Measurements from ENCODE around the gene ABCA13.
"Not testable (repeated sequence)": the region's sequence is repeated elsewhere in the genome, so short reads cannot be mapped to it uniquely, and the experiment has no call there.

The ABCA13 gene, protein sequence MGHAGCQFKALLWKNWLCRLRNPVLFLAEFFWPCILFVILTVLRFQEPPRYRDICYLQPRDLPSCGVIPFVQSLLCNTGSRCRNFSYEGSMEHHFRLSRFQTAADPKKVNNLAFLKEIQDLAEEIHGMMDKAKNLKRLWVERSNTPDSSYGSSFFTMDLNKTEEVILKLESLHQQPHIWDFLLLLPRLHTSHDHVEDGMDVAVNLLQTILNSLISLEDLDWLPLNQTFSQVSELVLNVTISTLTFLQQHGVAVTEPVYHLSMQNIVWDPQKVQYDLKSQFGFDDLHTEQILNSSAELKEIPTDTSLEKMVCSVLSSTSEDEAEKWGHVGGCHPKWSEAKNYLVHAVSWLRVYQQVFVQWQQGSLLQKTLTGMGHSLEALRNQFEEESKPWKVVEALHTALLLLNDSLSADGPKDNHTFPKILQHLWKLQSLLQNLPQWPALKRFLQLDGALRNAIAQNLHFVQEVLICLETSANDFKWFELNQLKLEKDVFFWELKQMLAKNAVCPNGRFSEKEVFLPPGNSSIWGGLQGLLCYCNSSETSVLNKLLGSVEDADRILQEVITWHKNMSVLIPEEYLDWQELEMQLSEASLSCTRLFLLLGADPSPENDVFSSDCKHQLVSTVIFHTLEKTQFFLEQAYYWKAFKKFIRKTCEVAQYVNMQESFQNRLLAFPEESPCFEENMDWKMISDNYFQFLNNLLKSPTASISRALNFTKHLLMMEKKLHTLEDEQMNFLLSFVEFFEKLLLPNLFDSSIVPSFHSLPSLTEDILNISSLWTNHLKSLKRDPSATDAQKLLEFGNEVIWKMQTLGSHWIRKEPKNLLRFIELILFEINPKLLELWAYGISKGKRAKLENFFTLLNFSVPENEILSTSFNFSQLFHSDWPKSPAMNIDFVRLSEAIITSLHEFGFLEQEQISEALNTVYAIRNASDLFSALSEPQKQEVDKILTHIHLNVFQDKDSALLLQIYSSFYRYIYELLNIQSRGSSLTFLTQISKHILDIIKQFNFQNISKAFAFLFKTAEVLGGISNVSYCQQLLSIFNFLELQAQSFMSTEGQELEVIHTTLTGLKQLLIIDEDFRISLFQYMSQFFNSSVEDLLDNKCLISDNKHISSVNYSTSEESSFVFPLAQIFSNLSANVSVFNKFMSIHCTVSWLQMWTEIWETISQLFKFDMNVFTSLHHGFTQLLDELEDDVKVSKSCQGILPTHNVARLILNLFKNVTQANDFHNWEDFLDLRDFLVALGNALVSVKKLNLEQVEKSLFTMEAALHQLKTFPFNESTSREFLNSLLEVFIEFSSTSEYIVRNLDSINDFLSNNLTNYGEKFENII (N-terminal part only)

DNA sequence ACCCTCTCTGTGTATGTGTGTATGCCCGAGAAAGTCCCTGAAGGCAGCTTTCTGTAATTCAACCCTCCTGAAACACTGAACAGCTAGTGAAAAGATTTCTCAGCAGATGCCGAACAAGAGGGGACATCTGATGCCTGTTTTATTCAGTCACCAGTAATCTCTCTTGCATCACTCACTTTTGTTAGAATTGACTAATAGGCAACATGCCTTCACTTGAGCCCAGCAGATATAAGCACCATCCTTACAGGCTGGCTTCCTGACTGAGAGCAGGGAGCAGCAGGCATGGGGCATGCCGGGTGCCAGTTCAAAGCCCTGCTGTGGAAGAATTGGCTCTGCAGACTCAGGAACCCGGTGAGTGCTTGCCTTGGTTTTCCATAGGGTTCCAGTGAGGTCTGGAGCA, at the start of gene ABCA13:
Gene ABCA13 (plus strand): TSS at position 257 of the 400 bp plus-strand sequence. CDS start 26 bp downstream, at position 283.
- DNase-seq (ENCODE audit: low read depth, low spot score), result peak; percentile 49
- peak within 1 kb of the TSS; percentile 62 for H3K27ac ChIP-seq

DNA sequence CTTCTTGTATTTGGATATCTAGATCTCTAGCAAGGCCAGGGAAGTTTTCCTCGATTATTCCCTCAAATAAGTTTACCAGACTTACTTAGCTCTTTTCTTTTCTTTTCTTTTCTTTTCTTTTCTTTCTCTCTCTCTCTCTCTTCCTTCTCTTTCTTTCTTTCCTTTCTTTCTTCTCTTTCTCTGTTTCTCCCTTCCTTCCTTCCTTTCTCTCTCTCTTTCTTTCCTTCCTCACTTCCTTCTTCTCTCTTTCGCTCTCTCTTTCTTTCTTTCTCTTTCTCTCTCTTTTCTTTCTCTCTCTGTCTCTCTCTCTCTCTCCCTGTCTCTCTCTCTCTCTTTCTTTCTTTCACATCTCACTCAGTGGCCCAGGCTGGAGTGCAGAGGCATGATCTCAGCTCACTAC, 45.2 kb upstream of the ABCA13 start:
- no peak for DNase-seq (ENCODE audit: low read depth, low spot score)
- H3K27ac ChIP-seq, result no peak overlapping the region

DNA sequence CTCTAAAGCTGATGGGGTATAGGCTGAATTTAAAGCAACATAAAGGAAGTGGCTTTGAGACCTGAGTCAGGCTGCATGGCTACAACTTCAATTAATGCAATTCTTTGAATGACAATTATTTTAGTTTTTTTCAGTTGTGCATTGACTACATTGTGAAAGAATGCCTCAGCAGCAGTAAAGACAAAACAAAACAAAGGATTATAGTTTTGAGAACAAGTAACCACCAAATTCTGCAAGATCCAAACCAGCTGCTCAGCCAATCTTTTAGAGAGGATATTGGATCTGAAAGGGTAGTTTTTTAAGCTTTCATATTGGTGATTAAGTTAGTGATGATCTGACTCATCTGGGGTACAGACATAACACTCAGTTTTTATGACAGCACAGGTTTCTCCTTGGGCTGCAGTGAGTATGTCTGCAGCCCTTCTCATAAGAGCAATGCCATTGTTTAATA, 40.6 kb upstream of the ABCA13 start:
- no peak for DNase-seq (ENCODE audit: low read depth, low spot score)
- H3K27ac ChIP-seq, result no peak overlapping the region

DNA sequence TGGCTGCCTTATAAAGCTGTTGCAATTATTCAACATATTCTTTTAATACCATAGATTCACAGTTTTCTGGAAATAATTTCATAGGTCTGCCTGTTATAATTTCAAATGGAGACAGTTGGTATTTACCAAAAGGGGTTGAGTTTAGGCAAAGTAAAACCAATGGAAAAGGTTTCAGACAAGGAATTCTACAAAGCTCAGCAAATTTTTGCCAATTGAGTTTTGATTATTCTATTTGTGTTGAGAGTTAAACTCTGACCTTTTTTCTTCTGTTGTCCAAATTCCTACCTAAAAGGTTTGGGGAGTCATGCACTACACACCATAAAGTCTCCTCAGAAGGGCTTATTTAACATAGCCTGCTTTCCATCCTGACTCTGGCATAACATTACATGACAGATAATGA, 38.5 kb upstream of the ABCA13 start:
- no peak overlapping the region for H3K27ac ChIP-seq
- no peak for DNase-seq (ENCODE audit: low read depth, low spot score)

DNA sequence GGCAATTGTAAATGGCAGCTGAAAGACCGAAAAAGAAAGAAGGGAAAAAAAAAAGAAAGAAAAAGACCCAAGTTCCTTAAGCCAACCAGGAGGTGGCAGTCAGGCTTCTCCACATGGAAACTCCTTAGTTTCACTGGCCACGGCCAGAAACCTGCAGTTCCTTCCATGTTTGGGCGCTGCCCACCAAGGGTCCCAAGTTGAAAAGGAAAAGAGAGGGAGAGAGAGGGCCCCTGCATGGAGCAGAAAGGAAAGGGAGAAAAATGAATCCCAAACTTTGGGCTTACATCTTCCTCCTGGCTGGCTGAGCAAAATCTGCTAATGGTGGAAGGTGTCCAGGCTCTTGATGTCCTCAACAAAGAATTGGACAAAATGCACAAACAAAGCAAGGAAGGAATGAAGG, 31.8 kb upstream of the ABCA13 start:
- no peak for DNase-seq (ENCODE audit: low read depth, low spot score)
- no peak overlapping the region for H3K27ac ChIP-seq

DNA sequence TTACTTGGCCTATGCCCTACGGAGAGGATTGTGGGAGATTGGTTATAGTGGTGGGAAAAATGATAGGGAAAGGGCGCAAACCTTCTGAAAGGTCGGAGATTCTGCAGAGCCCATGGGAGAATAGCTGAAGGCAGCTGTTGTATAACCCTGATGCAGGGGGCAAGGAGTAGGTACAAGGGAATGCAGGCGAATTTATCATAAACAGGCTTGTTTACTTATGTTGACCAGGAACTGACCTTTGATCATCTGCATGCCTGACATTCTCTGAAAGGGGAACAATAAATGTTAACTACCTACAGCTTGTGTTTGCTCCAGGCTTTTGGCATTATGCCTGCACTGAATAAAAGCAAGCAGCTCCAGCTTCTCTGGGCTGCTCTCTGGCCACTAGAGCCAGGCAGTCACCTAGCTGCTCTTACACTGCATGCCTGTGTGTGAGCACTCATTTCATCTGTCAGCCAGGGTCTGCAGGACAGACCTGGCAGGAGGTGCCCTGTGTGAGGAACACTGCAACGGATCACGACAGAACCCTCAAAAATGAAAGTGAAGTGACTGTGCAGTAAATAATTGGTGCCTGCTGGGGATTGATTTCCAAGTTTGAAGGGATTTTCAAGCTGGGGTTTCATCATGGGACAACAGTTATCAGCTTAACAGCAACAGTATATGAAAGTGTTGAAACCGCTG, 31.1 kb upstream of the ABCA13 start:
- DNase-seq (ENCODE audit: low read depth, low spot score), result no peak
- no peak overlapping the region for H3K27ac ChIP-seq

DNA sequence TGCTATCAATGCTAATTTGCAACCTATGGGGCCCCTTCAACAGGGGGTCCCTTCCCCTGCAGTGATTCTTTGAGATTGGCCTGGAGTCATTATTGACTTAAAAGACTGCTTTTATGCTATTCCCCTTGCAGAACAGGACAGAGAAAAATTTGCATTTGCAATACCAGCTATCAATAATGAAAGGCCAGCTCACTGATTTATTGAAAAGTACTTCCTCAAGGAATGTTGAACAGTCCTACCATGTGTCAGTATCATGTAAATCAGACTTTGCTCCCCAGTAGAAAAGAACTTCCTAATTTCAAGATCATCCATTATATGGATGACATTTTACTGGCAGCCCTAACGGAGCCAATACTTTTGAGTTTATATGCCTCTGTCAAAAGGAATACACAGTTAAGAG, 29.7 kb upstream of the ABCA13 start:
- DNase-seq (ENCODE audit: low read depth, low spot score), result no peak
- no peak overlapping the region for H3K27ac ChIP-seq

DNA sequence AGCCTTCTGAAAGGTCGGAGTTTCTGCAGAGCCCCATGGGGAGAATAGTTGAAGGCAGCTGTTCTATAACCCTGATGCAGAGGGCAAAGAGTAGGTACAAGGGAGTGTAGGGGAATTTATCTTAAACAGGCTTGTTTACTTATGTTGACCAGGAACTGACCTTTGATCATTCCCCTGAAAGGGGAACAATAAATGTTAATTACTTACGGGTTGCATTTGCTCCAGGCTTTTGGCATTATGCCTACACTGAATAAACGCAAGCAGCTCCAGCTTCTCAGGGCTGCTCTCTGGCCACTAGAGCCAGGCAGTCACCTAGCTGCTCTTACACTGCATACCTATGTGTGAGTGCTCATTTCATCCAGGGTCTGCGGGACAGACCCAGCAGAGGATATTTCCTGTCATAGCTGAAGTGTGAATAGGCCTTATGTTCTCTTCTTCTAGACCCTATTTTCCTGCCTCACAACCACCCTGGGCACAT, 26.9 kb upstream of the ABCA13 start:
- DNase-seq (ENCODE audit: low read depth, low spot score), result no peak
- H3K27ac ChIP-seq, result no peak overlapping the region

DNA sequence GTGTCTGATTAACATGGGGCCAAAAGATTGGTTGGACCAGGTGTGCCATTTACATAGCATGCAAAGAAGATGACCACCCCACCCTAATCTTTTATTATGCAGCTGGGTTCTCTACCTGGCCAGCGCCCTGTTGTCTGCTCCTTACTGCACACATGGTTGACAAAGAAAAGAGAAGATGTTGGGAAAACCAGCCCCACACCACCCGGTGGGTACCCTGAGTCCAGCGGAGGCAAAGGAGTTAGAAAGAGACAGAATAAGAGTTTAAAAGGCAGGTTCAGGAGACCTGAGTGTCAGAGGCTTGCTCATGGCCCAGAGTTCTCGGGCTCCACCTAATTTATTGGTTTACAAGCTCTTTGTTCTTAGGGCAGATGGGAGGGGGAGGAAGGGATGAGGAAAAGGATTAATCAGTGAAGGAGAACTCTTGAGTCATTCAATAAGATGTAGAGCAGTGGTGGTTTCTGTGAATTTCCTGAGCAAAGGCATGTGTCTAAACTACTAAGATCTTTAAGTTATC, 24.1 kb upstream of the ABCA13 start:
- peak; percentile 27 for DNase-seq (ENCODE audit: low read depth, low spot score)
- peak overlapping the region; percentile 28 for H3K27ac ChIP-seq

DNA sequence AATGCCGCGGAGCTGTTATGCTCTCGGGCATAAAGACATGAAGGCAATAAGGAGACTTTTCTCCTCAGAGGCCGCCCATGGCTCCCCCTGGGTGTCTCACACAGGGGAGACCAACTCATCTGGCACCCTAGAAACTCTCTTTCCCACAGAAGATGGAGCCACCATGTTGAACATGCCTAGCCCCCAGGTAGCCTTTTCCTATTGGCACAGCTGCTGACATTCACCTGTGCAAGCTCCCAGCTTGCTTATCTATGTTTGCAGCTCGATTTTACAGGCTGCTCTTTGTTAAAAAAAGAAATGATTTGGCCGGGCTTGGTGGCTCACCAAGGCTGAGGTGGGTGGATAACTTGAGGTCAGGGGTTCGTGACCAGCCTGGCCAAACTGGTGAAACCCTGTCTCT, 23.6 kb upstream of the ABCA13 start:
- not testable (repeated sequence) for DNase-seq (ENCODE audit: low read depth, low spot score)
- peak overlapping the region; percentile 28 for H3K27ac ChIP-seq

DNA sequence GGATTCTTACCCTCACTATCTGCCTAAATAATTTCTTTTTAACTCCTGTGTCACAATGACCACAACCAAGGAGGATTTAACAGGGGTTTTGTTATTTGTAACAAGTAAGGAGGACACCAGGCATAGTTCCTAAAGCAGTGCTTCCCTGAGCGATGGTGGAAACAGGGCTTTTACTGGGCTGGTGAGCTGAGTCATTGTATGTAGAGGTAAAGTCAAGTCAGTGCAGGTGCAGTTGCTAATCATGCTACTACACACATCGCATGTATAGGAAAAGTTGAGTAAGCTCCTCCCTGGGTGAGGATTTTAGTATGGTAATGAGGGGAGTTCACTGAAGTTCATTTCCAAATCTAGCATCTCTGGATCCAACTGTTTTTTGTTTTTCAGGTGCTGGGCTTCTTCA, 22.9 kb upstream of the ABCA13 start:
- peak; percentile 55 for DNase-seq (ENCODE audit: low read depth, low spot score)
- peak overlapping the region; percentile 28 for H3K27ac ChIP-seq

DNA sequence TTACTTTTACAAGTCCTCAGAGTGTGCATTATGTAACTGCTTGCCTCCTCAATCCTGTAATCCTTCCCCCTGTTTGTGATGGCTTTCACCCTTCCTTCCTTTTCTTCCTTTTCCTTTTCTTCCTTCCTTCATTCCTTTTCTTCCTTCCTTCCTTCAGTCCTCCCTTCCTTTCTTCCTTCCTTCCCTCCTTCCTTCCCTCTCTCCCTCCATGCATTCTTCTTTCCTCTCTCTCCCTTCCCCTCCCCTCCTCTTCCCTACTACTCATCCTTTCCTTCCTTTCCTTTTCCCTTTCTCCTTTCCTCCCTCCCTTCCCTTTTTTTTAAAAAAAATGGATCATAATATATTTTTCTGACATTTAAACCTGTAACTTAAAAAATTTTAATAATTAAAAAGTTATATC, 22.2 kb upstream of the ABCA13 start:
- no peak for DNase-seq (ENCODE audit: low read depth, low spot score)
- no peak overlapping the region for H3K27ac ChIP-seq

DNA sequence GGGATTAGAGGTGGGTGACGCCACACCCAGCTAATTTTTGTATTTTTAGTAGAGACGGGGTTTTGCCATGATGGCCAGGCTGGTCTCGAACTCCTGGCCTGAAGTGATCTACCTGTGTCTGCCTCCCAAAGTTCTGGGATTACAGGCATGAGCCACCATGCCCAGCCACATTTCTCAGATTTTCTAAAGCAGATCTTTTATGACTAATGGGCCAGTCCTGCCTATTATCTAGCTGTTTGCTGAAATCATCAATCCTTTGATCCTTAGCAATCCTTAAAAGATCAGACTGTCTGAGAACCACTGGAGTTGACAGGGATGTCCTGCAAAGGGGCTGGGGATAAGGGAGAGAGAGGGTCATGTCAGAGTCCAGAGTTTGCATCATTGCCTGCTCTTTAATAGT, 21.2 kb upstream of the ABCA13 start:
- no peak for DNase-seq (ENCODE audit: low read depth, low spot score)
- H3K27ac ChIP-seq, result no peak overlapping the region

DNA sequence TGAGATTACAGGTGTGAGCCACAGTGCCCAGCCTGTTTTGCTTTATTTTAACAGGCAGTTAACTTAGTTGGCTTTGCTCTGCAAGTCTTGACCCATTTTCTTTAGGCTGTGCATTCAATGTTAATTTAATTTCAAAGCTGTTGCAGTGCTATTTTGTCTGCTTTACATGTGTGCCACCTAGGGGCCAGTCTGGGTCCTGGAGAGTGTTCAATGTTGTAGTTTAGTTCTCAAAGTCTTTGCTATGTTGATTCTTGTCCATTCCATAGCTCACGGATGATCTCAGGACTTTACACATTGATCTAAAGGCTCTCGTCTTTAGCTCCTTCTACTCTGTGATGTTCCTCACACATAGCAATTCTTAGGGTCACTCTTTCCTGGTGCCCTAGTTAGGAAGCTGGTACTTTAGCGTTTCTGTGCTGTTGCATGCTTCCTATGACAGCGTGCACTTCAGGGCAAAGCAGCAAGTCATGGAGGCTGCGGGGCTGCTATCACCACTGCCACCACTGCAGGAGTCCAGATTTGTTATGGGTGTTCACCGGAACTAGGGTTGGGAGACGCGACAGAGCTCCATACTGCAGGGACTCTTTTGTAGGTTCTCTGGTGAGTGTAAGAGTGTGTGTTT, 16.4 kb upstream of the ABCA13 start:
- no peak for DNase-seq (ENCODE audit: low read depth, low spot score)
- no peak overlapping the region for H3K27ac ChIP-seq

DNA sequence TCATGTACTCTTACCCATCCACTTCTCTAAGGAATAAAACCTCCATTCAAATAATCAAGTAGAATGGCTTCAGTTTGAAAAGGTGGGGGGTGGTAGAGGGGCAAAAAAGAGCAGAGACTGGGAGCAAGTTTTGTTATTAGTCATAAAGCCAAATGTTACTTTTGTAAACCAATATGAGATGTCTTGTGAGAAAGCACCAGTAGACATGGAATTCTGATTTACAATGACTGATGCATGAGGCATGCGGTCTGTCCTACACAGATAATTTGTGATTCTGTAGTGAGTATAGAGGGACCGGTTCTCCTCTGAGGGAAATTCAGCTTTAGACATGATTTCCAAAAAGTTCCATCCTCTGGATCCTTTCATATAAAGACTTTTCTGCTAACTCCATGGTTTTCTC, 12.9 kb upstream of the ABCA13 start:
- no peak for DNase-seq (ENCODE audit: low read depth, low spot score)
- no peak overlapping the region for H3K27ac ChIP-seq

DNA sequence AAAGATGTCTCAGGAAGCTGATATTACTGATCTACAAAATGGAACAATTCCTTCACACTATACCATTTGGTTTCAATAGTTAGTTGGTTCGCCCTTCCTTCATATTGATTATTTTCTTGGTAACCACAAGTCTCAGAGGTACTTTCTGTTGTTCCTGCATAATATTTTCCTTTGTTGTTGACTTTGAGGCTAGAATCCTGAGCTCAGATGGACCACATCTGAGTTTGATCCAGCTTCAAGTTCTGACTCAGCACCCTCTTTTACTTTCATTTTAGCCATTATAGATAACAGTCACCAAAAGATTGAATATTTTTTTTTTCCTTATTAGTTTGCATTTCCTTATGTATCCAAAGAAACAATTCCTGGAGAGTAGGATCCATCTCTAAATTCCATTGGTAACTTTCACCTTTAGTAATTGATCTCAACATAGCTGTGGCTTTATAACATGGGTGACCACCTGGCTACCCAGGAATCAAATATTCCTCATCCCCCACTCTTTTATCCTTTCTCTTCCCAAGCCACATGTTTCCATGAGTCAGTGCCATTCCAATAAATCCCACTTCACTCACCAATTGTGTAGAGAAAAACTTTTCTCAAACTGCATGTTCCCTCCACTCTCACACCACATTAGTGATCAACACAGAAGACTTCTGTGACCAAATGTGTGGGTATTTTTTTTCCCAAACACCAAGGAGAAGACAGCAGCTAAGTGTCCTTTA, 9.7 kb upstream of the ABCA13 start:
- DNase-seq (ENCODE audit: low read depth, low spot score), result no peak
- H3K27ac ChIP-seq, result no peak overlapping the region

DNA sequence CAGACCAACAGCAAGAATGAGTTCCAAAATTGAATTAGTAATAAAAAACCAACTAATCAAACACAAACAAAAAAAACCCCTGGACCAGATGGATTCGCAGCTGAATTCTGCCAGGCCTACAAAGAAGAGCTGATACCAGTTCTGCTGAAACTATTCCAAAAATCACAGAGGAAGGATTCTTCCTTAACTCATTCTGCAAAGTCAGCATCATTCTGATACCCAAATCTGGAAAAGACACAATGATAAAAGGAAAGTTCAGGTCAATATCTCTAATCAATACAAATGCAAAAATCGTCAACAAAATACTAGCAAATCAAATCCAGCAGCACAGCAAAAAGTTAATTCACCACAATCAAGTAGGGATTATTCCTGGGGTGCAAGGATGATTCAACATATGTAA, 6.1 kb upstream of the ABCA13 start:
- no peak for DNase-seq (ENCODE audit: low read depth, low spot score)
- no peak overlapping the region for H3K27ac ChIP-seq

DNA sequence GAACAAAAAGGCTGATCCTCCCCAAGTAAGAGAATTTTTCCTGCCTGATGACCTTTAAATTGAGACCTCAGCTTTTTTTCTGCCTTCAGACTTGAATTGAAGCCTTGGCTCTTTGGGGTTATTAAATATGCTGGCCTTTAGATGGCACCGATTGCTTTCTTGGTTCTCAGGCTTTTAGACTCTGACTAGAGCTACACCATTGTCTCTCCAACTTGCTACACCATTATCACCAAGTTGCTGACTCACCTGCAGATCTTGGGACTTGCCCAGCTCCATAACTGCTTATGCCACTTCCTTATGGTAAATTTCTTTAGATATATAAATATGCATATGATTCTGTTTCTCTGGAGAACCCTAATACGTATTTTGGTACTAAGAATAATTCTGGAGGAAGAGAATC, 3.1 kb upstream of the ABCA13 start:
- peak; percentile 73 for DNase-seq (ENCODE audit: low read depth, low spot score)
- H3K27ac ChIP-seq, result no peak overlapping the region
